ENCODE results near the gene OR52L1.
"Not testable (repeated sequence)": the region's sequence is repeated elsewhere in the genome, so short reads cannot be mapped to it uniquely, and the experiment has no call there.

OR52L1 gene

DNA sequence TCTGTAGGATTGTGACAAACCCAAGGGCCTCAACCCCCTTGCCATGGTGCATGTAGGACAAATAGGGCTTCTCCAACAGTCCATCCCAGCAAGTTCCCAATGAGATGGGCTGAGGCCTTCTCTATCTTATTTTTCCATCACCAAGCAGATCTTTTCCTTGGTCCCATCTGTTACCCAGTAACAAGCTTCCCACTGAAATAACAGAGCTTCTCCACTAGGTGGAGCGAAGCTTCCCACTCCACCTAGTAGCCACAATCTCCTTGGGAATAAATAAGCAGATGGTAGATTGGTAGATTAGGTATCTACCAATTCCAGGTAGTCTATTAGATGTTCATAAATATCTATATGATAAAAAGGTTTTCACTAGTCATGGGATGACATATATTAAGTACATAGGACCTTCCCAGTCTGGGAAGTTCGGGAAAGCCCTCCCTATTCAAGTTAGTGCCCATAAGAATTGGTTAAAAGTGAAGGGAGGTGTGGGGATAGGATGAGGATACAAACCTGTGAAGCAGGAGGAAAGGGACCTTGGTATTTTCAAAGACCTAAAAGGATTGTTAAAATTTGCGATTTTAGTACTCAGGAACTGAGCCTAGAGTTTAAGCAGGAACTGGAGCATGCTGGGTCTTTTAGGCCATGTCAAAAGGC lies 5.9 kb upstream of the OR52L1 start:
- Histone ChIP-seq H3K4me3 (ENCODE audit: low read depth, low read length) (no peak overlapping the region), H3K27me3 (ENCODE audit: control insufficient read depth, insufficient read depth, low read length) (no peaks in the 10 kb centered on the region), H3K9me3 (ENCODE audit: control insufficient read depth, insufficient read depth, low read length) (no peaks in the 10 kb centered on the region)

DNA sequence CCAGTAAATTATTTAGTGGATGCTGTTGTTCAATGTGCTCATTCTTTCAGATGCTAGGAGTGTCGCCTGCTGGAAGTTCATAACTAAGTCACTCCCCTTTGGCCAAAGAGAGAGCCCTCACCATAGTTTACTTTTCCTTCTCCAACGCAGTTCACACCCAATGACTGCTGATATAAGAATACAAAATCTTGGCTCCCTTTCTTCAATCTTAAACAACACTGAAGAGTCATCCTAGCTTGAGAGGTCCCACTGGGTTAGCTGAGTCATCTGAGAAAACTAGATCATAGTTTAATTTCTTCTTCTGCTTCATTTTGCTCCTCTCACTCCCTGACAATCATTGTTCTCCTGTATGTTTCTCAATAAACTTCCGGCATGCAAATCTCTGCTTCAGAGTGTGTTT lies 5.4 kb upstream of the OR52L1 start:
- Histone ChIP-seq H3K9ac (ENCODE audit: low read depth, low read length) (no peak overlapping the region), H3K27ac (ENCODE audit: low read depth, low read length) (no peak overlapping the region), H3K4me1 (ENCODE audit: control insufficient read depth, insufficient read depth, low read length) (no peaks in the 10 kb centered on the region), H3K36me3 (ENCODE audit: control insufficient read depth, insufficient read depth, low read length) (no peaks in the 10 kb centered on the region), H3K9me3 (ENCODE audit: control insufficient read depth, insufficient read depth, low read length) (no peaks in the 10 kb centered on the region), H3K27me3 (ENCODE audit: control insufficient read depth, insufficient read depth, low read length) (no peaks in the 10 kb centered on the region), H3K4me3 (ENCODE audit: low read depth, low read length) (no peak overlapping the region)

More for the DNA sequence above, 5.9 kb upstream of the OR52L1 start:
- Histone ChIP-seq H3K36me3 (ENCODE audit: control insufficient read depth, insufficient read depth, low read length) (no peaks in the 10 kb centered on the region), H3K27ac (ENCODE audit: low read depth, low read length) (no peak overlapping the region), H3K9ac (ENCODE audit: low read depth, low read length) (no peak overlapping the region), H3K4me1 (ENCODE audit: control insufficient read depth, insufficient read depth, low read length) (no peaks in the 10 kb centered on the region)

DNA sequence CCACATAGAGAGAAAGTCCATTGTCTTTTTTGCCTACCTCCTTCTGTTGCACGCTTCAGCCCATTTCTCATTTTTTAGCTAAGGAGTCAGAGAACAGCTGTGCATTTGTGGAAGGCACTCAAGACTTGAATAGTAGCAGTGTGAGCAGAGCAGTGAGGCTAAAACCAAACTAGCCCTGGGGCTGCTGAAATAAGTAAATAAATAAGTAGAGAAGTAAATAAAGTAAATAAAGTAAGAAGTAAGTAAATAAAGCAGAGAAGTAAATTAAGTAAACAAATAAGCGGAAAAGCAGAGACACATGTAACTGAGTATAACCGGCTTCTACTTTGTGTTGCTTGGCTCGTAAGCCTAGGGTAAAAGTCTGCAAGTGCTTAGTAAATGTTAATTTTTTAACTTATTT lies 2.4 kb upstream of the OR52L1 start:
- H3K36me3 ChIP-seq (ENCODE audit: control insufficient read depth, insufficient read depth, low read length), result no peaks in the 10 kb centered on the region
- no peaks in the 10 kb centered on the region for H3K27me3 ChIP-seq (ENCODE audit: control insufficient read depth, insufficient read depth, low read length)
- no peak overlapping the region for H3K4me3 ChIP-seq (ENCODE audit: low read depth, low read length)
- H3K9ac ChIP-seq (ENCODE audit: low read depth, low read length), result no peak overlapping the region
- H3K4me1 ChIP-seq (ENCODE audit: control insufficient read depth, insufficient read depth, low read length), result no peaks in the 10 kb centered on the region
- H3K27ac ChIP-seq (ENCODE audit: low read depth, low read length), result no peak overlapping the region
- H3K9me3 ChIP-seq (ENCODE audit: control insufficient read depth, insufficient read depth, low read length), result no peaks in the 10 kb centered on the region

DNA sequence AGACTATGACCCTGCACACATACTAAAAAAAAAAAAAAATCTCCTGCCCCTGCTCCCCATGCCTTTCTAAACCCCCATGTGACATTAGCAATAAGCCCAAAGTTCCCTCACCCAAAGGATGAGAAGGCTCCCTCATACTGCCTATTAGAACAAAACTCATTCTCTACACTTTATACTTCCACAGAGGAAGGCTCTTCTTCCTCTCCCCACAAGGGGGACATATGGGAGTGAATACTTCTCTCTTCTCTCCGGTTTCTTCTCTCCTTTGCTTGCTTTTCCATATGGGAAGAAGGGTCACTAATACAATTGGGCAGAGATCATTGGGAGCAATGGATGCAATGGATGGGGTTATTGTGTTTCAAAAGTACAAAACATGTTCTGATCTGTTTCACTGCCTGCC lies 3.3 kb downstream of the OR52L1 start:
- no peaks in the 10 kb centered on the region for H3K27me3 ChIP-seq (ENCODE audit: control insufficient read depth, insufficient read depth, low read length)
- no peaks in the 10 kb centered on the region for H3K36me3 ChIP-seq (ENCODE audit: control insufficient read depth, insufficient read depth, low read length)
- no peak overlapping the region for H3K4me3 ChIP-seq (ENCODE audit: low read depth, low read length)
- H3K27ac ChIP-seq (ENCODE audit: low read depth, low read length), result no peak overlapping the region
- H3K9ac ChIP-seq (ENCODE audit: low read depth, low read length), result no peak overlapping the region
- no peaks in the 10 kb centered on the region for H3K4me1 ChIP-seq (ENCODE audit: control insufficient read depth, insufficient read depth, low read length)
- H3K9me3 ChIP-seq (ENCODE audit: control insufficient read depth, insufficient read depth, low read length), result no peaks in the 10 kb centered on the region

DNA sequence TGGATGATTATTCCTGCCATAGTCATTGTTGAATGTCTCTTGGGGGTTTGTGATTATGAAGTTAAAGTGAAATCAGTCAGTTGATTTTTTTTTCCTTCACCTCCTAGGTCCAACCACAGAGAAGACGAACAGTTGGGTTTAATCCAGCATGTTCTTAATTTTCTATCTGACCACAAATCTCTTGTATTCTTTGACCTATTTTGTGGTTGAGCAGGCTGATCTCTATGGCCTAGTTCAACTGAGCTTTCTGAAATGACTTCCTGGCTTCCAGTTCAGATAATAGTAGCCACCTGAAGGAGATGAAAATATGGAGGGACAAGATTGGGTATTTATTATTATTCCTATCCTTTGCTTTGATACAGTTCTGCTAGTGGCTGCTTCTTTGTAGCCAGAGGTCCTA lies 13.3 kb downstream of the OR52L1 start:
- H3K4me3 ChIP-seq (ENCODE audit: low read depth, low read length), result no peak overlapping the region
- H3K36me3 ChIP-seq (ENCODE audit: control insufficient read depth, insufficient read depth, low read length), result no peaks in the 10 kb centered on the region
- H3K9ac ChIP-seq (ENCODE audit: low read depth, low read length), result no peak overlapping the region
- H3K27me3 ChIP-seq (ENCODE audit: control insufficient read depth, insufficient read depth, low read length), result no peaks in the 10 kb centered on the region
- H3K9me3 ChIP-seq (ENCODE audit: control insufficient read depth, insufficient read depth, low read length), result no peaks in the 10 kb centered on the region
- no peak overlapping the region for H3K27ac ChIP-seq (ENCODE audit: low read depth, low read length)
- no peaks in the 10 kb centered on the region for H3K4me1 ChIP-seq (ENCODE audit: control insufficient read depth, insufficient read depth, low read length)

DNA sequence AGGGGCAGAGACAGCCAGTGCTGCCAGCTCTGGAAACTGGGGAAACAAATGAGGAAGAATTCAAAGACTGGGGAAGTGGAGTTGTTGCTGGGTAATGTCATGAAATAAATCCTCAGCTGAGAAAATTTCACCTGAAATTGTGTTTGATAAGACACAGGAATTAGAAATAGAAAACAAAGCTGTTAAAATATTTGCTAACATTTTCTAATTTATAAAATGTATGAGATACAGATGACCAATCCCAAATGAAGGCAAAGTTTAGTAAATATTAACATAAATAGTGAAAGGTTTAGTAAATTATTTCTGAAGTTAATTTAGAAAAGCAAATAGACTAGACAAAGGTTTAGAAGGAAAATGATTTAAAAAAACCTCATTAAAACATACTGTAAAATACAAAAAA lies 18.4 kb downstream of the OR52L1 start, which contains the start of gene OR56A5:
TSS of gene OR56A5 (minus strand) at position 101 of the 400 bp plus-strand sequence. CDS start at position 101, 0 bp downstream.
- H3K4me1 ChIP-seq (ENCODE audit: control insufficient read depth, insufficient read depth, low read length), result no peaks in the 10 kb centered on the region
- H3K9me3 ChIP-seq (ENCODE audit: control insufficient read depth, insufficient read depth, low read length), result peaks cover under 1% of the 10 kb centered on the region; the same call in 1 of the 2 replicates
- H3K36me3 ChIP-seq (ENCODE audit: control insufficient read depth, insufficient read depth, low read length), result no peaks in the 10 kb centered on the region
- H3K27ac ChIP-seq (ENCODE audit: low read depth, low read length), result no peak within 1 kb of the TSS
- H3K27me3 ChIP-seq (ENCODE audit: control insufficient read depth, insufficient read depth, low read length), result no peaks in the 10 kb centered on the region
- no peak within 1 kb of the TSS for H3K9ac ChIP-seq (ENCODE audit: low read depth, low read length)
- no peak within 1 kb of the TSS for H3K4me3 ChIP-seq (ENCODE audit: low read depth, low read length)

DNA sequence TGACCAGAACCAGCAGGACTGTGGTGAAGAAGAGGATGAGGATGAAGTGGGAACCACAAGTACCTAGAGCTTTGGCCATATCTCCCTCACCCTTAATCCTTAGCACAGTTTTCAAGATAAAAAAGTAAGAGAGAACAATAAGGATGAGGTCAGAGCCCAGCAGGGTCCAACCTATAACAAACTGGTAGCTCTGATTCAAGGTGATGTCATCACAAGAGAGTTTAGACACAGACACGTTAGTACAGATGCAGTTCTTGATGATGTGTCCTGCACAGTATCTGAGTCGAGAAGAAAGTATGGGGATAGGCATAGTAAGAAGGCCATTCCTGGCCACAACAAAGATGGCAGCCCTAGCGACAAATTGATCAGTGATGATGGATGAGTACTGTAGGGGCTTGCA lies 19.1 kb downstream of the OR52L1 start:
- Histone ChIP-seq H3K36me3 (ENCODE audit: control insufficient read depth, insufficient read depth, low read length) (no peaks in the 10 kb centered on the region), H3K9me3 (ENCODE audit: control insufficient read depth, insufficient read depth, low read length) (peaks cover 7% of the 10 kb centered on the region; the same call in 1 of the 2 replicates), H3K27me3 (ENCODE audit: control insufficient read depth, insufficient read depth, low read length) (no peaks in the 10 kb centered on the region), H3K4me1 (ENCODE audit: control insufficient read depth, insufficient read depth, low read length) (no peaks in the 10 kb centered on the region), H3K4me3 (ENCODE audit: low read depth, low read length) (no peak overlapping the region), H3K27ac (ENCODE audit: low read depth, low read length) (no peak overlapping the region), H3K9ac (ENCODE audit: low read depth, low read length) (no peak overlapping the region)

DNA sequence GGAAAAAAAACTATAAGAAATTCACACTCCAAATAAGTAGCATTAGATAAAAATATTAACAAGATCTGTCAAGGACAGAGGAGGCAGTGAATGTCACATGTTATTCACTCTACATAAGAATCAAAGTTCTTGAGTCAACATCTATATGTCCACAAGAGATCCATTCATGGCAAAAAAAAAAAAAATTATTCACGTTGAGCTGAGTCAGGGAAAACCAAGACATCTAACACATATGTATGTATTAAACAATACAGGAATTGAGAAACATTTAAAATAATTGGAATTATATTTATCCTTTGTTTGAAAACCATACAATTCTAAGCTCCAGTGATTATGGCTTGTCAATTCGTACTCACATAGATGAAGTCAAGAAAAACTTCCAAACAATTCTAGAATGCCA lies 19.8 kb downstream of the OR52L1 start:
- Histone ChIP-seq H3K9me3 (ENCODE audit: control insufficient read depth, insufficient read depth, low read length) (peaks cover 7% of the 10 kb centered on the region; the same call in 1 of the 2 replicates), H3K9ac (ENCODE audit: low read depth, low read length) (no peak overlapping the region), H3K4me1 (ENCODE audit: control insufficient read depth, insufficient read depth, low read length) (no peaks in the 10 kb centered on the region), H3K36me3 (ENCODE audit: control insufficient read depth, insufficient read depth, low read length) (no peaks in the 10 kb centered on the region), H3K27me3 (ENCODE audit: control insufficient read depth, insufficient read depth, low read length) (no peaks in the 10 kb centered on the region), H3K4me3 (ENCODE audit: low read depth, low read length) (no peak overlapping the region), H3K27ac (ENCODE audit: low read depth, low read length) (no peak overlapping the region)

DNA sequence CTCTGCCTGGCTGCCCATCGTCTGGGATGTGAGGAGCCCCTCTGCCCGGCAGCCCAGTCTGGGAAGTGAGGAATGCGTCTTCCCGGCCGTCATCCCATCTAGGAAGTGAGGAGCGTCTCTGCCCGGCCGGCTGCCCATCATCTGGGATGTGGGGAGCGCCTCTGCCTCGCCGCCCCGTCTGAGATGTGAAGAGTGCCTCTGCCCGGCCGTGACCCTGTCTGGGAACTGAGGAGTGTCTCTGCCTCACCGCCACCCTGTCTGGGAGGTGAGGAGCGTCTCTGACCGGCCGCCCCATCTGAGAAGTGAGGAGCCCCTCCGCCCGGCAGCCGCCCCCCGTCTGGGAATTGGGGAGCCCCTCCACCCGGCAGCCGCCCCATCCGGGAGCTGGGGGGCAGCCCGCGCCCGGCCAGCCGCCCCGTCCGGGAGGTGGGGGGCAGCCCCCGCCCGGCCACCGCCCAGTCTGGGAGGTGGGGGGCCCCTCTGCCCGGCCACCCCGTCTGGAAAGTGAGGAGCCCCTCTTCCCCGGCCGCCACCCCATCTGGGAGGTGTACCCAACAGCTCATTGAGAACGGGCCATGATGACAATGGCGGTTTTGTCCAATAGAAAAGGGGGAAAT lies 26.0 kb downstream of the OR52L1 start:
- not testable (repeated sequence) for H3K9ac ChIP-seq (ENCODE audit: low read depth, low read length); H3K4me3 ChIP-seq (ENCODE audit: low read depth, low read length); H3K36me3 ChIP-seq (ENCODE audit: control insufficient read depth, insufficient read depth, low read length); H3K4me1 ChIP-seq (ENCODE audit: control insufficient read depth, insufficient read depth, low read length); H3K27ac ChIP-seq (ENCODE audit: low read depth, low read length); H3K27me3 ChIP-seq (ENCODE audit: control insufficient read depth, insufficient read depth, low read length)
- peaks cover 17% of the 10 kb centered on the region for H3K9me3 ChIP-seq (ENCODE audit: control insufficient read depth, insufficient read depth, low read length)

DNA sequence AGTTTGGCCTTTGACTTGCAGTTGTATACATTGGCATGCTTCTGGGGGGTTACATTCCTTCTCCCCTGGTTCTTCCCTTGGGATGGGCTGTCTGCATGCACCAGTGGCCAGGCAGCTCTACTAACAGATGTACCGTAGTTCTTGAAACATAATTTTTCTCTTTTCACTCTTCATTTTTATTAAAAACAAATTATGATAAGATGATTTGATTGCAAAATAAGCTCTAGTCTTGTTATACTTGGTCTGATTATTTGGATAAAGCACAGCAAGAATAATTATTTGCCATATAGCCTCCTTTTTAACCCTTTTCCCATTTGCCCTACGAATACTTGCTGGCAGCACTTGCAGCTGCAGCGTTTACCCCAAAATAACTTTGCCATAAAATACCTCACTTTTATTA lies 31.2 kb downstream of the OR52L1 start:
- Histone ChIP-seq H3K4me1 (ENCODE audit: control insufficient read depth, insufficient read depth, low read length) (no peaks in the 10 kb centered on the region), H3K9me3 (ENCODE audit: control insufficient read depth, insufficient read depth, low read length) (peaks cover 7% of the 10 kb centered on the region), H3K9ac (ENCODE audit: low read depth, low read length) (no peak overlapping the region), H3K4me3 (ENCODE audit: low read depth, low read length) (no peak overlapping the region), H3K27me3 (ENCODE audit: control insufficient read depth, insufficient read depth, low read length) (no peaks in the 10 kb centered on the region), H3K27ac (ENCODE audit: low read depth, low read length) (no peak overlapping the region), H3K36me3 (ENCODE audit: control insufficient read depth, insufficient read depth, low read length) (no peaks in the 10 kb centered on the region)

DNA sequence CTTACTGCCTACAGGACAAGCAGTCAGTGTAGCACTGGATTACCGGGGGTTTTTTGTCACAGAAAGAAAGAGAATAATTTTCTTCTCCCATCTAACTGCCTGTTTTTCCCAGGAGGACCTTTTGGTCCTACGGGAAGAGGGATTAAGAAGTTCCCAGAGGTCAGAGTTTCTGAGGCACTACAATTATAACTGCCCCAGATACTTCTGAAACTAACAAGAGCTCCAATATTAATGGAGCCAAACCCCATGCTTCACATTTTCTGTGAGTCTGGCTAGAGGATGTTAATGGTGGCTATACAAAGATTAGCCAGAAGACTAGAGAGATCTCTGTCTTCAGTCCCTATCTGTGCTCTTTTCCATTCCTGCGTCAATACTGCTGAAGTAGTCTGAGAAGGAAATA lies 44.8 kb downstream of the OR52L1 start, which contains the start of gene OR56A3:
TSS of gene OR56A3 (plus strand) at position 301 of the 400 bp plus-strand sequence. CDS start 5,096 bp downstream, outside the sequence.
- no peaks in the 10 kb centered on the region for H3K36me3 ChIP-seq (ENCODE audit: control insufficient read depth, insufficient read depth, low read length)
- H3K4me3 ChIP-seq (ENCODE audit: low read depth, low read length), result no peak within 1 kb of the TSS
- H3K27me3 ChIP-seq (ENCODE audit: control insufficient read depth, insufficient read depth, low read length), result no peaks in the 10 kb centered on the region
- no peak within 1 kb of the TSS for H3K27ac ChIP-seq (ENCODE audit: low read depth, low read length)
- H3K9me3 ChIP-seq (ENCODE audit: control insufficient read depth, insufficient read depth, low read length), result peaks cover 10% of the 10 kb centered on the region
- no peaks in the 10 kb centered on the region for H3K4me1 ChIP-seq (ENCODE audit: control insufficient read depth, insufficient read depth, low read length)
- H3K9ac ChIP-seq (ENCODE audit: low read depth, low read length), result no peak within 1 kb of the TSS

Measured in HUES48 (cell line).